Middle frontal gyrus (tissue), 1 donor: Measurements from ENCODE around the gene KCNMB1.

Experiments
- DNase-seq: peaks from one replicate; pipeline ENCODE4 v3.0.0-alpha.2; 2015; ENCODE audit warnings: low spot score; ENCODE audit errors: extremely low spot score

KCNMB1 gene

DNA sequence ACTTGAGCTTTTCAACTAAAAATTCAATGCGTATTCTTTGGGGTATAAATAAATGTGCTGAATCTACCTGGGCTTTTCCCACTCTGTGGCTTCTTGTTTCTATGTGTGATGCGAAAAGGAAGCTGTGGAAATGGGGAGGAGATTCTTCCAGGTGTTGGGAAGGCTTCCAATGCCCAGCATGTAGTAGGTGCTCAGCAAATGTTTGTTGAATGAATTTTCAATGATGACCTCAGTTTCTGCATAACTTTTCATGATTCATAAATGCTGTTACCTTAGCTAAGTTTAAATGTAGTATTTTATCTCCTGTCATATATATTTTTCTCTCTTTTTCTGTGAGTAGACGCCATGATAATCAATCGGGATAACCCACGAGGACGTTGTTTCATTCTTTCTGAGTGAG is 25.6 kb upstream of the KCNMB1 start:
- no peak for DNase-seq

GRCh38 chr5:170413897-170414296 is 24.7 kb upstream of the KCNMB1 start:
- no peak for DNase-seq

- no peak for DNase-seq
Observed at GRCh38 chr5:170411100-170411499, 21.9 kb upstream of the KCNMB1 start.

- DNase-seq: no peak
Observed at GRCh38 chr5:170410401-170410800, 21.2 kb upstream of the KCNMB1 start.

- no peak for DNase-seq
Observed at GRCh38 chr5:170408877-170409660, 19.9 kb upstream of the KCNMB1 start.

- DNase-seq: no peak
Observed at GRCh38 chr5:170408226-170408625, 19.1 kb upstream of the KCNMB1 start.

GRCh38 chr5:170407062-170407461 is 17.9 kb upstream of the KCNMB1 start:
- no peak for DNase-seq

DNA sequence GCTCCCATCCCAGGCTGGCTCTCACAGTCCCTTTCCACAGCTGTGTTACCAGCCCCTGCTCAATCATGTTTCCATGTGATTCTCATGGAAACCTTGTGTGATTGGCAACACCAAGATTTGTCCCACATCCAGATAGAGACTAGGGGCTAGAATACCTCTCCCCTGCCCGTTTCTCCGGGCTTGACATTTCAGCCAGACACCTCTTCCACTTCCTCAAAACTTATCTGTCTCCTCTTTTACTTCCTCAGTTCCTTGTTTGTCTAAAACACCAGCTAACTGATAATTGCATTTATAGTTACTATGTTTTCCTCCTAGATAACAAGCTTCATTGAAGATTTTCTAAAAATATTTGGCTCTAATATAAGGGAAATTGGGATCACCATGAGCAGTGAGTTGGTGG is 16.6 kb upstream of the KCNMB1 start:
- DNase-seq: no peak

GRCh38 chr5:170404398-170404797 is 15.2 kb upstream of the KCNMB1 start:
- DNase-seq: no peak

- no peak for DNase-seq
Observed at GRCh38 chr5:170403675-170404074, 14.5 kb upstream of the KCNMB1 start.

DNA sequence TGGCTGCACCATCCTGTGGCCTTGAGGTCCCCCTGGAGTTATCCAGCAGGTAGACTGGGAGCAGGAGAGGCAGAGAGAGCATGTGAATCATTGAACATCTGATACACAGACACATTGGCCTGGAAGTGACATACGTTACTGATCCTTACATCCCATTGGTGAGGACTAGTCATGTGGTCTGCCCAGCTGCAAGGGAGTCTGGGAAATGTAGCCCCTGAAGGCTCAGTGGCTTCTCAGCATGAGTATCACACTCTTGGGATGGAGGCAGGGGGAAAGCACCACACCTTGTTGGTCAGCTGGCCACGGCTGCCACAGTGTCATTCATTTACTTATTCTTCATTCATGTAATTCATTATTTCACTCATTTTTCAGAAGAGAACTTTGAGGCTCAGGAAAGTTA is 13.3 kb upstream of the KCNMB1 start:
- DNase-seq: no peak

DNA sequence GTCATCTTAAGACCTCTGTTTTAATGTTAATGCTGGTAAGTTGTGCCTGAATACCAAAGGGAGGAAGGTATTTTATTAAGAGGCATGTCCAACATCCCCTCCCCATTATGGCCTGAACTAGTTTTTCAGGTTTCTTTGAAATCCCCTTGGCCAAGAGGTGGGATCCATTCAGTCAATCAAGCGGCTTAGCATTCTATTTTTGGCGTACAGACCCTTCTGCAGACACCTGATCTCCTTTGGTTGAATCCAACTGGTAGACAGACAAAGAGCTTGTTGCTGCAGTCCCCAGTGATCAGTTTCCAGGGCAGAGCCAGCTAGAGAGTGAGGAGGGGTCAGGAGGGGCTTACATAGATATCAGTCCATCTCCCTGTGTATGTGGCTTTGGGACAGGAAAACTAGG is 7.9 kb upstream of the KCNMB1 start:
- no peak for DNase-seq

GRCh38 chr5:170393958-170394357 is 4.8 kb upstream of the KCNMB1 start:
- DNase-seq: no peak

GRCh38 chr5:170393235-170393634 is 4.1 kb upstream of the KCNMB1 start:
- DNase-seq: no peak

GRCh38 chr5:170390472-170390871 is 1.3 kb upstream of the KCNMB1 start:
- DNase-seq: no peak

DNA sequence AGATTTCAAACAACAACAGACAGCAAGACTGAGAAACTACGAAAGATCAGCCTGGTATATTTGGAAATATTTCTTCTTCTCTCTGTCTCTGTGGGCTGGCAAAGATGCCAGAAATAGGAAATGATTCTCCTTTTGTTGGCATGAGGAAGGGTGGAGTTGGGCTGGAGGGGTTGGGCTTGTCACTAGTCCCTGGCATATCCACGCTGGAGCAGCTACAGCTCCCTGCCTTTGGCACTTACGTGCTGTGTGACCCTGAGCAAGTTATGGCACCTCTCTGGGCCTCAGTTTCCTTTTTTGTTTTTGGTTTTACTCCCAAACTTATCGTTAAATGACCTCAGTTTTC is 354 bp upstream of the KCNMB1 start:
- no peak for DNase-seq

DNA sequence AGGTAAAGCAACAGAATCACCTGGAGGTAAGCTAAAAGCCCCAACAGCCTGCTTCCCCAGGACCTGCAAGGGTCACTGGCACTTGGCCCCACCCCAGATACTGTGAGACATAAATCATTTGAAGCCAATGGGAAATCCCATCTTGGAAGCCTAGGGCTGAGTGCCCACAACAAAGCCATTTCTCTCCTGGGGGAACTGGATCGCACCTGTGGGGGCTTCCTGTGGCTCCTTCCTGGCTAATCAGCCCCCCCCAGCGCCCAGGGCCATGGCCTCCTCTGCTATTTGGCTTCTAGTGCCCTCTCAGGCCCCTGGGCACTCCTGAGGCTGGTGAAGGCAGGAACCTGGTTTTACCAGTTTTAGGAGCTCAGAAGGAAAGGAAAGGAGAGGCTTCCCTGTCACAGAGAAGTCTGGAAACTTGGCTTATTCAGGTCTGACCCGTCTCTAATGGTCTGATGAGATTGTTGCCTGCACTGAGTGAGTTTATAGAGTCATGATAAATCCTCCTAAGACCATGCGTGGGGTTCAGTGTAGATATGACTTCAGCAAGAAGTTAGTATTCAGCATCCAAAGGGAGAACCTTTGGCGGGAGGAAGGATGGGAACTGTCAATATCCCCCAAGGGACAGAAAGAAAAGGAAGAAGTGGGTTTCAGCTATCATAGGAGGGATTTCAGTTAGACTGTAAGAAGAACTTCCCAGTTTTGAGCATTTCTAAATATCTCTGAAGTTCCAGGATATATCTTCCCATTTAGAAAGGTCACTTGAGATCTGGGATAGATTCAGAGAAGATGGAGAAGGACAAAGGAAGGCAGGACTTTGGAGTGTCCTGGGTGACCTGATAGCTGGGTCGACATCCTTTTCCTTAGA is 1.2 kb downstream of the KCNMB1 start:
- DNase-seq: no peak

- no peak for DNase-seq
Observed at GRCh38 chr5:170386743-170387395, 2.3 kb downstream of the KCNMB1 start.

DNA sequence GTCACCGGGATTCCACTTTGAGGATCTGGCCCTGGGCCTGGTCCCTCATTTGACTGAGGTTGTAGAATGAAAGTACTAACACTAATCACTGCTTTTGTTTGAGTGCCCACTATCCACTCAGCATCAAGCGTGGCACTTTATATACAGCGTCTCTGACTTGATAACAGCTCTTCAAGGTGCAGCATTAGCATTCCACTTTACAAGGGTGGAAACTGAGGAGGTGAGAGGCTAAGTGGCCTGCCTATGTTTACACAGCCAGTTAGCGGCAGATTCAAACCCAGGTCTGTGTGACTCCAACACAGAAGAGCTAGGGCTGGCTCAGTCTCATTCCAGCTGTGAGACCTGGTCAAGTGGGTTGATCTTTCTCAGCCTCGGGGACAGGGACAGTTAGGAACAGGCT is 5.9 kb downstream of the KCNMB1 start:
- no peak for DNase-seq

DNA sequence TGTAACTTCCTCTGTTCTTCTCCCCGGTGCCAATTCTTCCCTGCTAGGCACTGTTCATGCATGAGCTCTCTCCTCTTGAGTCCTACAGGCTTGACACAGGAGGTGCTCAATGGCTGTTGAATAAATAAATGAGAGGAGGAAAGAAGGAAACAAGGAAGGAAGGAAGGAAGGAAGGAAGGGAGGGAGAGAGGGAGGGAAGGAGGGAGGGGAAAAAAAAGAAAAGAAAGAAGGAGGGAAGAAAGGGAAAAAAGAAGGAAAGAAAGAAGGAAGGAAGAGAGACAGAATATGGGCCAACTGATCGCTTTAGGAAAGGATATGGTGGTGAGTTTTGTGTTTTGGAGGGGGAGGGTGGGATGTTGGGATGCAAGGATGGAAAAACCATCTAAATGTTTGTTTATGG is 6.4 kb downstream of the KCNMB1 start:
- no peak for DNase-seq

DNA sequence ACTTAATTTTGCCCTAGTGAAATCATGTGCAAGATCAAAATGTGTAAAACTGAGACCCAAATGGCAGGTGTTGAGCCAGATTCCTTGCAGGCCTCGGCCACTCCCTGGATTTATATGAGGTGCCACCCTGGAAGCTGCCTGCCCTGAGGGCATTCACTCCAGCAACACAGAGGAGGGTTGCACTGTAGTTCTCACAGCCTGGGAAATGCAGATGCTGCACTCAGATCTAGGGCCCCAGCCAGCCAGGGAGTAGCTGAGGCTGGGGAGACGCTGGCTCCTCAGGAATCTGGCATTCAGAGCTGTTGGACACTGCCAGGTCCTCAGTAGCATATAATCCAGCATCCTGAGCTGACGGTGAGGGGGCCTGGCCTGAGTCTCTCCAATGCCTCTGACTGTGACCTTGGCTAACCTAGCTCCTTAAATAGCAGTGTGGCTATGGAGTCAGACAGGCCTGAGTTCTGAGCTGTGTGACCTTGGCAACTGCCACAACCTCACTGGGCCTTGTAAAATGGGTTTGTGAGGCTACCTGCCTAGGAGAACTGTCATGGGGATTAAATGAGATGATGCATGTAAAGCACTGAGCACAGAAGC is 8.7 kb downstream of the KCNMB1 start:
- DNase-seq: no peak

DNA sequence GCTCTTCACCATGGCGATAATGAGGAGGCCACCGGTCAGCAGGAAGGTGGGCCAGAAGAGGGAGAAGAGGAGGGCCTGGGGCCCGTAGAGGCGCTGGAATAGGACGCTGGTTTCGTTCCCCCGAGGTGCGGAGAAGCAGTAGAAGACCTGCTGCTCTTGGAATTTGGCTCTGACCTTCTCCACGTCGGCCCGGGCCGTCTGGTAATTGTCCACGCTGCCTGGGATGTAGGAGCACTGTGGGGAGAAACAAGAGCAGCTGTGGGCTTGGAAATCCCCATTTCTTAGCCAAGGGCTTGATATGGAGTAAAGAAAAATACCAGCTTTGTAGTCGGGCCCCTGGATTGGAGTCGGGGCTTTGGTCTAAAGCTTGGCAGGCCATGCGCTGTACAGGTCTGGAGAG is 10.4 kb downstream of the KCNMB1 start:
- DNase-seq: no peak
